Mesenchymal stem cell (in vitro differentiated cells and primary cell): ENCODE data around the gene ACAP3.

Experiments used
- DNase-seq: peaks from one replicate; pipeline ENCODE4 v3.0.0-alpha.2; 2013
- H2AFZ ChIP-seq: one replicate; pipeline ENCODE4 v1.6.1; 2013; ENCODE audit warnings: low read depth, mild to moderate bottlenecking, control low read depth, inconsistent platforms, low read length, moderate library complexity
- H2AK5ac ChIP-seq: 2 replicates; pipeline ENCODE4 v1.6.1; 2013; ENCODE audit warnings: low read length, moderate library complexity, mild to moderate bottlenecking, inconsistent platforms; ENCODE audit not compliant: severe bottlenecking
- H2BK120ac ChIP-seq: one replicate; pipeline ENCODE4 v1.6.1; 2013; ENCODE audit warnings: low read depth, mild to moderate bottlenecking, inconsistent platforms, low read length, moderate library complexity
- H2BK12ac ChIP-seq, 2 experiments: one replicate each; pipeline ENCODE4 v1.6.1; 2013; ENCODE audit warnings: inconsistent platforms in 2 of 2, low read length in 2 of 2, mild to moderate bottlenecking in 2 of 2, moderate library complexity in 2 of 2, control low read depth in 1 of 2
- H2BK15ac ChIP-seq: one replicate; pipeline ENCODE4 v1.6.1; 2013; ENCODE audit warnings: mild to moderate bottlenecking, low read depth, inconsistent platforms; ENCODE audit not compliant: poor library complexity, severe bottlenecking
- H2BK5ac ChIP-seq: 2 replicates; pipeline ENCODE4 v1.6.1; 2013; ENCODE audit warnings: low read depth, mild to moderate bottlenecking, low read length, control low read depth, inconsistent platforms; ENCODE audit not compliant: poor library complexity, severe bottlenecking
- H3K14ac ChIP-seq, 2 experiments: one replicate each; pipeline ENCODE4 v1.6.1; 2013; ENCODE audit warnings: inconsistent platforms in 2 of 2, low read length in 2 of 2, control low read depth in 1 of 2, mild to moderate bottlenecking in 1 of 2, moderate library complexity in 1 of 2
- H3K18ac ChIP-seq, 2 experiments: one replicate each; pipeline ENCODE4 v1.6.1; 2013; ENCODE audit warnings: inconsistent platforms in 2 of 2, low read length in 2 of 2, control low read depth in 1 of 2, low read depth in 1 of 2, mild to moderate bottlenecking in 1 of 2
- H3K23ac ChIP-seq, 2 experiments: one replicate each; pipeline ENCODE4 v1.6.1; 2013; ENCODE audit warnings: inconsistent platforms in 2 of 2, low read length in 2 of 2, mild to moderate bottlenecking in 2 of 2, moderate library complexity in 2 of 2, control low read depth in 1 of 2
- H3K27ac ChIP-seq: 2 replicates; pipeline ENCODE4 v1.5.1; 2013; ENCODE audit warnings: mild to moderate bottlenecking, moderate library complexity, low read length, control low read depth, inconsistent platforms; ENCODE audit not compliant: poor library complexity, severe bottlenecking
- H3K27me3 ChIP-seq, 2 experiments: 2 replicates each; pipeline versions ENCODE4 v1.6.1 to v1.7.0; 2013; ENCODE audit warnings: low read length in 2 of 2, mild to moderate bottlenecking in 2 of 2, moderate library complexity in 2 of 2, control low read depth in 1 of 2, inconsistent platforms in 1 of 2; ENCODE audit not compliant: control insufficient read depth in 1 of 2, insufficient read depth in 1 of 2
- H3K36me3 ChIP-seq, 2 experiments: 2 replicates each; pipeline versions ENCODE4 v1.6.1 to v1.7.0; 2013; ENCODE audit warnings: low read length in 2 of 2, control low read depth in 1 of 2, inconsistent platforms in 1 of 2, low read depth in 1 of 2, mild to moderate bottlenecking in 1 of 2; ENCODE audit not compliant: insufficient read depth in 2 of 2, control insufficient read depth in 1 of 2
- H3K4ac ChIP-seq, 2 experiments: one replicate each; pipeline ENCODE4 v1.6.1; 2013; ENCODE audit warnings: inconsistent platforms in 2 of 2, low read length in 2 of 2, mild to moderate bottlenecking in 2 of 2, moderate library complexity in 2 of 2, control low read depth in 1 of 2, low read depth in 1 of 2
- H3K4me1 ChIP-seq: 2 replicates; pipeline ENCODE4 v1.6.1; 2013; ENCODE audit warnings: low read depth, low read length, control low read depth; ENCODE audit not compliant: control insufficient read depth, insufficient read depth
- H3K4me2 ChIP-seq: 2 replicates; pipeline ENCODE4 v1.6.1; 2013; ENCODE audit warnings: low read length, mild to moderate bottlenecking, inconsistent platforms; ENCODE audit not compliant: poor library complexity, severe bottlenecking
- H3K4me3 ChIP-seq, 2 experiments: 2 replicates each; pipeline versions ENCODE4 v1.5.1 to v1.7.0; 2013; ENCODE audit warnings: low read length in 2 of 2, mild to moderate bottlenecking in 2 of 2, control low read depth in 1 of 2, low read depth in 1 of 2; ENCODE audit not compliant: insufficient read depth in 1 of 2
- H3K79me1 ChIP-seq: replicated peaks from 2 replicates; pipeline ENCODE4 v1.6.1; 2013; ENCODE audit warnings: mild to moderate bottlenecking, control low read depth, low read length, inconsistent platforms; ENCODE audit not compliant: poor library complexity, severe bottlenecking
- H3K9ac ChIP-seq: 2 replicates; pipeline ENCODE4 v1.7.0; 2013; ENCODE audit warnings: mild to moderate bottlenecking, low read length, moderate library complexity
- H3K9me3 ChIP-seq: 2 replicates; pipeline ENCODE4 v1.7.0; 2013; ENCODE audit warnings: mild to moderate bottlenecking, low read length; ENCODE audit not compliant: control insufficient read depth
- H4K8ac ChIP-seq: one replicate; pipeline ENCODE4 v1.6.1; 2013; ENCODE audit warnings: inconsistent platforms, mild to moderate bottlenecking, low read length, moderate library complexity
- H4K91ac ChIP-seq: one replicate; pipeline ENCODE4 v1.6.1; 2013; ENCODE audit warnings: mild to moderate bottlenecking, low read length, inconsistent platforms
- WGBS: methylation state at CpG from one replicate; pipeline ENCODE4 v1.1.7; 2013; ENCODE audit warnings: mixed read lengths; 5-methylcytosine and 5-hydroxymethylcytosine counted together

The ACAP3 gene

GRCh38 chr1:1311107-1312104 is 3.7 kb upstream of the ACAP3 start:
- no peak overlapping the region for H2AK5ac ChIP-seq
- H3K9ac ChIP-seq = no peak overlapping the region
- peak overlapping the region in 1 of 2 experiments; percentile 47 for H2BK12ac ChIP-seq
- H3K27me3 ChIP-seq = no peaks in the 10 kb centered on the region
- no peak overlapping the region for H3K27ac ChIP-seq
- H4K8ac ChIP-seq = no peak overlapping the region
- no peak overlapping the region for H3K18ac ChIP-seq
- no peak overlapping the region for H2BK120ac ChIP-seq
- H3K79me1 ChIP-seq = peaks cover 34% of the 10 kb centered on the region
- no peak overlapping the region for H3K14ac ChIP-seq
- H2BK15ac ChIP-seq = no peak overlapping the region
- H2BK5ac ChIP-seq = no peak overlapping the region
- WGBS = 94% methylated on average over 22 of the region's 22 CpGs
- DNase-seq = no peak
- no peak overlapping the region for H4K91ac ChIP-seq
- no peaks in the 10 kb centered on the region for H3K9me3 ChIP-seq
- peaks cover 27% of the 10 kb centered on the region for H3K4me1 ChIP-seq
- H3K4me2 ChIP-seq = no peak overlapping the region
- H3K23ac ChIP-seq = no peak overlapping the region
- peak overlapping the region in 1 of 2 experiments; percentile 1 for H3K4me3 ChIP-seq
- H3K36me3 ChIP-seq = peaks cover 53 to 74% of the 10 kb centered on the region in 2 experiments
- H2AFZ ChIP-seq = no peak overlapping the region
- H3K4ac ChIP-seq = no peak overlapping the region

DNA sequence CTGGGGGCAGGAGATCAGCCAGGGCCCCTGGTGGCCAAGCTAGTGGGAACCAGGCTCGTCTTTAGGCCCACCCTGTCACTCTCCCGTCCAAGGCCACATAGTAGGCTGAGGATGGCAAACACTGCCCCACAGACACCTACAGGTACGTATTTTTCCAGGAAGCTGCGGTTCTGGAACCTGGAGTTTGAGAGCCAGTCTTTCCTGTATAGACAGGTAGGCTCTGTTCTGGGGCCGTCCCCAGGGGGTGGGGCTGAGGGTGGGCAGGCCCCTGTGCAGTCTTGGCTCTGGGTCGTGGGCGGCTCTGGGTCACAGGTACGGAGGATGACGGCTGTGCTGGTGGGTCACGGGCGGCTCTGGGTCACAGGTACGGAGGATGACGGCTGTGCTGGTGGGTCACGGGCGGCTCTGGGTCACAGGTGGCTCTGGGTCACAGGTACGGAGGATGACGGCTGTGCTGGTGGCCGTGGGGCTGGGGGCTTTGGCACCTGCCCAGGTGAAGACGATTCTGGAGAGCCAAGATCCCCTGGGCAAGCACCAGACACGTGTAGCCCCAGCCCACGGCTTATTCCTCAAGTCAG is 2.8 kb upstream of the ACAP3 start:
- no peak overlapping the region for H2BK5ac ChIP-seq
- 95% methylated on average over 21 of the region's 21 CpGs for WGBS
- no peak overlapping the region for H4K8ac ChIP-seq
- peaks cover 34% of the 10 kb centered on the region for H3K79me1 ChIP-seq
- H2BK15ac ChIP-seq = no peak overlapping the region
- no peak overlapping the region for H2AK5ac ChIP-seq
- no peak overlapping the region for H3K9ac ChIP-seq
- DNase-seq = no peak
- H2AFZ ChIP-seq = no peak overlapping the region
- H2BK12ac ChIP-seq = no peak overlapping the region
- no peak overlapping the region for H3K14ac ChIP-seq
- peaks cover 49 to 68% of the 10 kb centered on the region in 2 experiments for H3K36me3 ChIP-seq
- H2BK120ac ChIP-seq = no peak overlapping the region
- no peak overlapping the region for H3K4ac ChIP-seq
- H3K18ac ChIP-seq = no peak overlapping the region
- no peaks in the 10 kb centered on the region for H3K9me3 ChIP-seq
- H3K4me1 ChIP-seq = peaks cover 36% of the 10 kb centered on the region
- no peaks in the 10 kb centered on the region for H3K27me3 ChIP-seq
- H4K91ac ChIP-seq = no peak overlapping the region
- no peak overlapping the region for H3K23ac ChIP-seq
- no peak overlapping the region for H3K4me3 ChIP-seq
- H3K27ac ChIP-seq = no peak overlapping the region
- no peak overlapping the region for H3K4me2 ChIP-seq

DNA sequence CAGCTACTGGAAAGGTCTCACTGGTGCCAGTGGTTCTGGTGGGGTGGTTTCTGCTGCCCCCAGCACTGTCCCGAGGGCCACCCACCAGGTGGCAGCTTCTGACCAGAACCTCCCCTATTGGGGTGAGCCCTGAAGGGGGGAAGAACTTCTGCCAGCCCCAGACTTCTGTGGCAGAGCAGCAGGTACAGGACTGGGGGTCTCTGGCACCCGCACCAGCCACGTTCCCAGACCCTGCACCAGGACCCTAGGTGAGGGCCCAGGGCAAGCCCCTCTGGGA is 2.3 kb upstream of the ACAP3 start:
- Histone ChIP-seq H2BK120ac (no peak overlapping the region), H4K91ac (no peak overlapping the region), H3K18ac (no peak overlapping the region), H3K23ac (no peak overlapping the region), H3K4me2 (no peak overlapping the region), H3K4me3 (no peak overlapping the region), H3K36me3 (peaks cover 46 to 63% of the 10 kb centered on the region in 2 experiments), H3K79me1 (peaks cover 30% of the 10 kb centered on the region), H4K8ac (no peak overlapping the region), H2BK5ac (no peak overlapping the region), H3K4me1 (peaks cover 37% of the 10 kb centered on the region), H2BK12ac (no peak overlapping the region), H2BK15ac (no peak overlapping the region), H3K27ac (no peak overlapping the region), H3K9ac (peak overlapping the region; percentile 88), H3K4ac (no peak overlapping the region), H3K9me3 (no peaks in the 10 kb centered on the region), H2AFZ (no peak overlapping the region), H3K27me3 (no peaks in the 10 kb centered on the region), H3K14ac (no peak overlapping the region), H2AK5ac (no peak overlapping the region)
- DNase-seq = no peak
- WGBS = 88% methylated on average over 3 of the region's 3 CpGs
